B cell (primary cell): ENCODE data around the gene ANTXR1. TPM values are rescaled to one million over a fixed set of nuclear protein-coding genes. Genes with fewer than 3 reads are reported as not detected.
"Not testable (repeated sequence)": the region's sequence is repeated elsewhere in the genome, so short reads cannot be mapped to it uniquely, and the experiment has no call there.

Source experiments
- ATAC-seq: fragments of 200-7000 bp; cut with Tn5 transposase; one replicate; pipeline ENCODE4 v1.10.0; 2021; ENCODE audit warnings: low read depth, mild to moderate bottlenecking, moderate number of reproducible peaks, moderate library complexity
- CTCF ChIA-PET: fragments of 350-600 bp; sonication (Branson Sonifier 250); formaldehyde crosslinking; loops from one replicate; lab custom pipeline; 2021; ENCODE audit warnings: antibody characterized with exemption, inconsistent platforms; lab: Charles Lee
- POLR2A ChIA-PET: fragments of 350-600 bp; sonication (Branson Sonifier 250); formaldehyde crosslinking; loops from one replicate; lab custom pipeline; 2021; ENCODE audit warnings: antibody characterized with exemption; lab: Charles Lee
- DNase-seq: peaks from one replicate; pipeline ENCODE4 v3.0.0; 2013
- H2AFZ ChIP-seq: 2 replicates; pipeline ENCODE4 v1.6.1; 2012; ENCODE audit warnings: mild to moderate bottlenecking, low read depth, low read length; ENCODE audit not compliant: insufficient read depth, poor library complexity, severe bottlenecking
- H3K27ac ChIP-seq, 2 donors: 1 replicate in 1 of 2; 2 replicates in 1 of 2; pipeline ENCODE4 v1.5.1; 2012 to 2013; ENCODE audit warnings: low read length in 2 of 2, mild to moderate bottlenecking in 2 of 2, moderate library complexity in 1 of 2
- H3K27me3 ChIP-seq, 4 experiments: fragments of 200-600 bp in 1 of 4; sonication (generic) in 1 of 4; replicated peaks in 1 of 4; 1 replicate in 2 of 4; 2 replicates in 2 of 4; pipeline versions ENCODE4 v1.6.1 to v1.7.0; 2013 to 2016; ENCODE audit warnings: low read length in 3 of 4, mild to moderate bottlenecking in 2 of 4, mixed read lengths in 1 of 4, moderate library complexity in 1 of 4; ENCODE audit not compliant: insufficient read depth in 4 of 4, control insufficient read depth in 3 of 4; ENCODE audit errors: control extremely low read depth in 1 of 4
- H3K36me3 ChIP-seq, 2 experiments: replicated peaks in 1 of 2; 1 replicate in 1 of 2; 2 replicates in 1 of 2; pipeline versions ENCODE4 v1.6.1 to v1.7.1; 2013; ENCODE audit warnings: low read length in 1 of 2; ENCODE audit not compliant: insufficient read depth in 2 of 2, control insufficient read depth in 1 of 2; ENCODE audit errors: control extremely low read depth in 1 of 2, extremely low read depth in 1 of 2
- H3K4me1 ChIP-seq, 2 donors: fragments of 200-600 bp in 1 of 2; sonication (generic) in 1 of 2; 1 replicate in 1 of 2; 2 replicates in 1 of 2; pipeline versions ENCODE4 v1.5.1 to v1.6.1; 2013 to 2017; ENCODE audit warnings: low read length in 2 of 2; ENCODE audit not compliant: control insufficient read depth in 2 of 2, insufficient read depth in 2 of 2
- H3K4me2 ChIP-seq: replicated peaks from 2 replicates; pipeline ENCODE3; 2012; ENCODE audit warnings: mild to moderate bottlenecking, low read depth, low read length; ENCODE audit not compliant: poor library complexity, severe bottlenecking
- H3K4me3 ChIP-seq, 5 experiments: fragments of 200-600 bp in 1 of 5; sonication (generic) in 1 of 5; 1 replicate in 3 of 5; 2 replicates in 2 of 5; pipeline versions ENCODE4 v1.5.1 to v1.7.0; 2011 to 2016; ENCODE audit warnings: low read length in 4 of 5, mild to moderate bottlenecking in 4 of 5, low read depth in 2 of 5, control low read depth in 1 of 5, moderate library complexity in 1 of 5; ENCODE audit not compliant: insufficient read depth in 1 of 5; ENCODE audit errors: control extremely low read depth in 1 of 5, extremely low read depth in 1 of 5
- H3K79me2 ChIP-seq: fragments of 200-600 bp; sonication (generic); one replicate; pipeline ENCODE4 v1.6.0; 2016; ENCODE audit warnings: low read length; ENCODE audit not compliant: control insufficient read depth, insufficient read depth
- H3K9ac ChIP-seq: fragments of 200-600 bp; sonication (generic); 2 replicates; pipeline ENCODE4 v1.6.1; 2017; ENCODE audit warnings: mild to moderate bottlenecking, low read length, moderate library complexity
- H3K9me3 ChIP-seq, 3 donors: one replicate each; pipeline versions ENCODE4 v1.6.1 to v1.7.1; 2013; ENCODE audit warnings: low read length in 2 of 3; ENCODE audit not compliant: control insufficient read depth in 2 of 3, insufficient read depth in 1 of 3; ENCODE audit errors: control extremely low read depth in 1 of 3
- H4K20me1 ChIP-seq: 2 replicates; pipeline ENCODE4 v1.6.0; 2012; ENCODE audit warnings: mild to moderate bottlenecking, low read length; ENCODE audit not compliant: insufficient read depth, control insufficient read depth, poor library complexity, severe bottlenecking
- H3K27ac Mint-ChIP-seq: one replicate; pipeline ENCODE4 v1.8.0; 2021; ENCODE audit warnings: mixed read lengths
- H3K27me3 Mint-ChIP-seq: one replicate; pipeline ENCODE4 v1.8.0; 2021; ENCODE audit warnings: mixed read lengths
- H3K4me1 Mint-ChIP-seq: one replicate; pipeline ENCODE4 v1.8.0; 2021; ENCODE audit warnings: mixed read lengths
- H3K4me3 Mint-ChIP-seq: one replicate; pipeline ENCODE4 v1.8.0; 2021; ENCODE audit warnings: mixed read lengths
- H3K9me3 Mint-ChIP-seq: one replicate; pipeline ENCODE4 v1.8.0; 2022; ENCODE audit warnings: mixed read lengths; ENCODE audit not compliant: insufficient read depth
- EZH2 ChIP-seq: IDR thresholded peaks from 2 replicates; pipeline ENCODE4 v1.6.1; 2012; ENCODE audit warnings: borderline replicate concordance, low read depth, mild to moderate bottlenecking, moderate library complexity, low read length; ENCODE audit not compliant: insufficient read depth, poor library complexity, severe bottlenecking
- WGBS: methylation state at CpG from one replicate; pipeline ENCODE4 v1.1.5; 2013; ENCODE audit warnings: missing lambda C conversion rate; ENCODE audit not compliant: insufficient coverage; 5-methylcytosine and 5-hydroxymethylcytosine counted together
- intact Hi-C: fragments of 100-400 bp; cut with micrococcal nuclease; formaldehyde crosslinking; loops from one replicate; pipeline ENCODE4 v1.10.0; 2022
- polyA plus RNA-seq: library from polyadenylated mRNA; depleted of rRNA; stranded (reverse); fragments of >200 nt; gene quantifications from 2 replicates; pipeline ENCODE4 v1.2.3, GENCODE V29; 2012
- total RNA-seq, 2 donors: library from RNA; stranded (reverse); fragments of 120-200 nt in 1 of 2; gene quantifications; 1 replicate in 1 of 2; 2 replicates in 1 of 2; pipeline versions ENCODE4 v1.2.3 to v1.2.4, GENCODE V29; 2013 to 2022
- TF ChIP-seq, protein P1 (sequence below): fragments of 200-600 bp; IDR thresholded peaks from one replicate; pipeline ENCODE4 v1.8.0; 2022; ENCODE audit warnings: antibody characterized with exemption, mild to moderate bottlenecking

ANTXR1 gene
- total and polyA plus RNA-seq, 2 donors (not counting 1 experiment from before 2014, with no cell fraction given) = not detected

- 100% methylated on average over 1 of the region's 1 CpG for WGBS
- H2AFZ ChIP-seq = no peak overlapping the region
- no peak overlapping the region for H3K4me2 ChIP-seq
- H3K4me1 ChIP-seq = no peaks in the 10 kb centered on the region
- H3K4me3 ChIP-seq = no peak overlapping the region
- Mint-ChIP-seq H3K27ac (no peak overlapping the region), H3K4me3 (no peak overlapping the region), H3K27me3 (peaks cover 45% of the 10 kb centered on the region), H3K4me1 (no peaks in the 10 kb centered on the region), H3K9me3 (no peaks in the 10 kb centered on the region)
- no peak for ATAC-seq
- H4K20me1 ChIP-seq = no peaks in the 10 kb centered on the region
- POLR2A ChIA-PET = no interaction called here
- no peak overlapping the region for H3K27ac ChIP-seq
- H3K79me2 ChIP-seq = no peaks in the 10 kb centered on the region
- no peaks in the 10 kb centered on the region for H3K36me3 ChIP-seq
- CTCF ChIA-PET = no interaction called here
- no peak overlapping the region for H3K9ac ChIP-seq
- intact Hi-C loops = no loop called here
- TF ChIP-seq, protein P1, sequence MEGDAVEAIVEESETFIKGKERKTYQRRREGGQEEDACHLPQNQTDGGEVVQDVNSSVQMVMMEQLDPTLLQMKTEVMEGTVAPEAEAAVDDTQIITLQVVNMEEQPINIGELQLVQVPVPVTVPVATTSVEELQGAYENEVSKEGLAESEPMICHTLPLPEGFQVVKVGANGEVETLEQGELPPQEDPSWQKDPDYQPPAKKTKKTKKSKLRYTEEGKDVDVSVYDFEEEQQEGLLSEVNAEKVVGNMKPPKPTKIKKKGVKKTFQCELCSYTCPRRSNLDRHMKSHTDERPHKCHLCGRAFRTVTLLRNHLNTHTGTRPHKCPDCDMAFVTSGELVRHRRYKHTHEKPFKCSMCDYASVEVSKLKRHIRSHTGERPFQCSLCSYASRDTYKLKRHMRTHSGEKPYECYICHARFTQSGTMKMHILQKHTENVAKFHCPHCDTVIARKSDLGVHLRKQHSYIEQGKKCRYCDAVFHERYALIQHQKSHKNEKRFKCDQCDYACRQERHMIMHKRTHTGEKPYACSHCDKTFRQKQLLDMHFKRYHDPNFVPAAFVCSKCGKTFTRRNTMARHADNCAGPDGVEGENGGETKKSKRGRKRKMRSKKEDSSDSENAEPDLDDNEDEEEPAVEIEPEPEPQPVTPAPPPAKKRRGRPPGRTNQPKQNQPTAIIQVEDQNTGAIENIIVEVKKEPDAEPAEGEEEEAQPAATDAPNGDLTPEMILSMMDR = no peak
- no peak for TF ChIP-seq EZH2
- H3K27me3 ChIP-seq = peaks cover 0 to 11% (median 4%) of the 10 kb centered on the region in 4 experiments
- H3K9me3 ChIP-seq = no peaks in the 10 kb centered on the region
- no peak for DNase-seq
These were observed 160.7 kb downstream of the ANTXR1 start for GRCh38 chr2:69173706-69174105.

DNA sequence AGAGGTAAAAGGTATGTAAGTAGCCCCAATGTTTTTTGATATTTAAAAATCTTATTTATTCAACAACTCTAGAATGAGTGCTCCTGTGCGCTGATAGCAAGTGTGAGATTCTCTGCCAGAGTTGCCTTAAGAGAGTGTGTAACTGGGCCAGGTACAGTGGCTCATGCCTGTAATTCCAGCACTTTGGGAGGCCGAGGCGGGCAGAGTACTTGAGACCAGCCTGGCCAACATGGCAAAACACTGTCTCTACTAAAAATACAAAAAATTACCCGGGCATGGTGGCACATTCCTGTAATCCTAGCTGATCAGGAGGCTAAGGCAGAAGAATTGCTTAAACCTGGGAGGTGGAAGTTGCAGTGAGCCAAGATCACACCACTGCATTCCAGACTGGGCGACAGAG, 161.2 kb downstream of the ANTXR1 start:
- peaks cover 0 to 13% (median 5%) of the 10 kb centered on the region in 4 experiments for H3K27me3 ChIP-seq
- H3K9me3 ChIP-seq, H3K27ac Mint-ChIP-seq, H3K36me3 ChIP-seq, H3K4me2 ChIP-seq, H3K9me3 Mint-ChIP-seq, CTCF ChIA-PET, H3K79me2 ChIP-seq, ATAC-seq, H4K20me1 ChIP-seq, intact Hi-C loops, H3K4me3 Mint-ChIP-seq, H3K27ac ChIP-seq, H2AFZ ChIP-seq, H3K4me1 ChIP-seq, H3K4me3 ChIP-seq, H3K4me1 Mint-ChIP-seq, DNase-seq, POLR2A ChIA-PET, H3K9ac ChIP-seq: not testable (repeated sequence)
- peaks cover 40% of the 10 kb centered on the region for H3K27me3 Mint-ChIP-seq
- no CpG with 5 or more reads among the region's 5 CpGs for WGBS
